H9 (cell line): ENCODE results near the gene KCNIP1. TPM values are rescaled to one million over a fixed set of nuclear protein-coding genes. Genes with fewer than 3 reads are reported as not detected.

Experiments
- DNase-seq: peaks from one replicate; pipeline ENCODE4 v3.0.0-alpha.2; 2017
- H2AFZ ChIP-seq: one replicate; pipeline ENCODE4 v1.6.1; 2013; ENCODE audit warnings: mild to moderate bottlenecking, low read length, control low read depth, moderate library complexity
- H2AK5ac ChIP-seq: 2 replicates; pipeline ENCODE4 v1.6.1; 2013; ENCODE audit warnings: low read length, control low read depth, mixed read lengths; ENCODE audit not compliant: insufficient read length
- H2BK120ac ChIP-seq: one replicate; pipeline ENCODE4 v1.6.1; 2013; ENCODE audit warnings: low read depth, mild to moderate bottlenecking, low read length, control low read depth, inconsistent platforms; ENCODE audit not compliant: poor library complexity, severe bottlenecking
- H2BK12ac ChIP-seq: 2 replicates; pipeline ENCODE4 v1.6.1; 2013; ENCODE audit warnings: low read length, control low read depth, mixed read lengths, low read depth; ENCODE audit not compliant: insufficient read length
- H2BK15ac ChIP-seq: 2 replicates; pipeline ENCODE4 v1.6.1; 2013; ENCODE audit warnings: low read depth, low read length, control low read depth
- H2BK20ac ChIP-seq: one replicate; pipeline ENCODE4 v1.6.1; 2013; ENCODE audit warnings: low read depth, mild to moderate bottlenecking, low read length, control low read depth, inconsistent platforms; ENCODE audit not compliant: poor library complexity, severe bottlenecking
- H2BK5ac ChIP-seq: 2 replicates; pipeline ENCODE4 v1.6.1; 2013; ENCODE audit warnings: low read length, control low read depth, mixed read lengths; ENCODE audit not compliant: insufficient read length
- H3K14ac ChIP-seq: 2 replicates; pipeline ENCODE4 v1.6.1; 2013; ENCODE audit warnings: low read length, control low read depth; ENCODE audit not compliant: insufficient read depth
- H3K18ac ChIP-seq: 2 replicates; pipeline ENCODE4 v1.6.1; 2013; ENCODE audit warnings: low read depth, mild to moderate bottlenecking, mixed read lengths, low read length, control low read depth; ENCODE audit not compliant: insufficient read length
- H3K23ac ChIP-seq: 2 replicates; pipeline ENCODE4 v1.6.1; 2013; ENCODE audit warnings: low read length, control low read depth, mixed read lengths, low read depth; ENCODE audit not compliant: insufficient read length
- H3K23me2 ChIP-seq: 2 replicates; pipeline ENCODE4 v1.6.1; 2013; ENCODE audit warnings: low read depth, mild to moderate bottlenecking, mixed read lengths, low read length, control low read depth; ENCODE audit not compliant: insufficient read length, poor library complexity, severe bottlenecking
- H3K27ac ChIP-seq: 2 replicates; pipeline ENCODE4 v1.5.1; 2013; ENCODE audit warnings: low read length, control low read depth, mixed read lengths, low read depth; ENCODE audit not compliant: insufficient read length
- H3K27me3 ChIP-seq: 2 replicates; pipeline ENCODE4 v1.6.1; 2013; ENCODE audit warnings: low read length, control low read depth, inconsistent platforms; ENCODE audit not compliant: insufficient read depth
- H3K4ac ChIP-seq: 2 replicates; pipeline ENCODE4 v1.6.1; 2013; ENCODE audit warnings: low read depth, mild to moderate bottlenecking, control low read depth, inconsistent platforms, low read length, moderate library complexity
- H3K4me1 ChIP-seq: 2 replicates; pipeline ENCODE4 v1.6.1; 2013; ENCODE audit warnings: low read length, control low read depth, inconsistent platforms; ENCODE audit not compliant: insufficient read depth
- H3K4me2 ChIP-seq: 2 replicates; pipeline ENCODE4 v1.6.1; 2013; ENCODE audit warnings: low read length, control low read depth, mixed read lengths; ENCODE audit not compliant: insufficient read length, insufficient read depth
- H3K56ac ChIP-seq: 2 replicates; pipeline ENCODE4 v1.6.1; 2013; ENCODE audit warnings: low read depth, mild to moderate bottlenecking, mixed read lengths, low read length, control low read depth; ENCODE audit not compliant: insufficient read length
- H3K79me1 ChIP-seq: 2 replicates; pipeline ENCODE4 v1.6.1; 2013; ENCODE audit warnings: low read depth, mild to moderate bottlenecking, moderate library complexity, low read length, control low read depth, inconsistent platforms; ENCODE audit not compliant: insufficient read depth, poor library complexity, severe bottlenecking
- H3K79me2 ChIP-seq: 2 replicates; pipeline ENCODE4 v1.6.1; 2013; ENCODE audit warnings: low read length, control low read depth, inconsistent platforms; ENCODE audit not compliant: insufficient read depth
- H3K9ac ChIP-seq: 2 replicates; pipeline ENCODE4 v1.6.1; 2013; ENCODE audit warnings: low read length, control low read depth, mixed read lengths; ENCODE audit not compliant: insufficient read length; ENCODE audit errors: extremely low read depth
- H3K9me3 ChIP-seq: one replicate; pipeline ENCODE4 v1.6.1; 2013; ENCODE audit warnings: low read depth, low read length, inconsistent platforms; ENCODE audit not compliant: control insufficient read depth
- H3T11ph ChIP-seq: one replicate; pipeline ENCODE4 v1.6.1; 2013; ENCODE audit warnings: mild to moderate bottlenecking, low read length, control low read depth, inconsistent platforms
- H4K20me1 ChIP-seq: one replicate; pipeline ENCODE4 v1.6.1; 2013; ENCODE audit not compliant: control insufficient read depth, insufficient read length, insufficient read depth
- H4K5ac ChIP-seq: 2 replicates; pipeline ENCODE4 v1.6.1; 2013; ENCODE audit warnings: low read depth, mild to moderate bottlenecking, mixed read lengths, low read length, control low read depth; ENCODE audit not compliant: insufficient read length
- H4K8ac ChIP-seq: replicated peaks from 2 replicates; pipeline ENCODE4 v1.6.1; 2013; ENCODE audit warnings: low read length, control low read depth, mixed read lengths, low read depth; ENCODE audit not compliant: insufficient read length
- H4K91ac ChIP-seq: 2 replicates; pipeline ENCODE4 v1.6.1; 2013; ENCODE audit warnings: low read depth, mild to moderate bottlenecking, moderate library complexity, mixed read lengths, low read length, control low read depth; ENCODE audit not compliant: insufficient read length
- H3K27ac Mint-ChIP-seq, 3 experiments: 2 replicates in 2 of 3; 3 replicates in 1 of 3; pipeline ENCODE4 v1.8.0; 2020 to 2021; ENCODE audit warnings: mixed read lengths in 3 of 3, mild to moderate bottlenecking in 1 of 3, moderate library complexity in 1 of 3
- H3K27me3 Mint-ChIP-seq: 2 replicates; pipeline ENCODE4 v1.8.0; 2021; ENCODE audit warnings: low read depth, mild to moderate bottlenecking, moderate library complexity, mixed read lengths
- H3K36me3 Mint-ChIP-seq, 3 experiments: 2 replicates in 2 of 3; 3 replicates in 1 of 3; pipeline ENCODE4 v1.8.0; 2020 to 2021; ENCODE audit warnings: low read depth in 3 of 3, mixed read lengths in 3 of 3; ENCODE audit not compliant: insufficient read depth in 1 of 3
- H3K4me1 Mint-ChIP-seq, 2 experiments: 2 replicates each; pipeline ENCODE4 v1.8.0; 2020; ENCODE audit warnings: mixed read lengths in 2 of 2
- H3K4me3 Mint-ChIP-seq, 2 experiments: 2 replicates in 1 of 2; 3 replicates in 1 of 2; pipeline ENCODE4 v1.8.0; 2020 to 2021; ENCODE audit warnings: mild to moderate bottlenecking in 2 of 2, mixed read lengths in 2 of 2, moderate library complexity in 1 of 2
- H3K9me3 Mint-ChIP-seq, 2 experiments: 2 replicates in 1 of 2; 3 replicates in 1 of 2; pipeline ENCODE4 v1.8.0; 2020; ENCODE audit warnings: mild to moderate bottlenecking in 2 of 2, mixed read lengths in 2 of 2, moderate library complexity in 1 of 2
- WGBS: extraction: QIAGEN DNeasy Blood & Tissue Kit; methylation state at CpG from one replicate; pipeline ENCODE4 v1.1.7; 2013; ENCODE audit warnings: missing lambda C conversion rate, low lambda C conversion rate, mixed read lengths; ENCODE audit not compliant: insufficient read length; ENCODE audit errors: extremely low coverage; 5-methylcytosine and 5-hydroxymethylcytosine counted together
- total RNA-seq: library from RNA; stranded (reverse); gene quantifications from 2 replicates; pipeline ENCODE4 v1.2.1, GENCODE V29; 2021
- TF ChIP-seq, protein P1 (sequence below): fragments of 200-600 bp; sonication (generic); conservative IDR thresholded peaks from 3 replicates; pipeline ENCODE4 v1.8.0; 2021; ENCODE audit warnings: antibody characterized with exemption, mild to moderate bottlenecking

The KCNIP1 gene
- total RNA-seq, 1 experiment from 2014 or later, result 0.63 TPM

DNA sequence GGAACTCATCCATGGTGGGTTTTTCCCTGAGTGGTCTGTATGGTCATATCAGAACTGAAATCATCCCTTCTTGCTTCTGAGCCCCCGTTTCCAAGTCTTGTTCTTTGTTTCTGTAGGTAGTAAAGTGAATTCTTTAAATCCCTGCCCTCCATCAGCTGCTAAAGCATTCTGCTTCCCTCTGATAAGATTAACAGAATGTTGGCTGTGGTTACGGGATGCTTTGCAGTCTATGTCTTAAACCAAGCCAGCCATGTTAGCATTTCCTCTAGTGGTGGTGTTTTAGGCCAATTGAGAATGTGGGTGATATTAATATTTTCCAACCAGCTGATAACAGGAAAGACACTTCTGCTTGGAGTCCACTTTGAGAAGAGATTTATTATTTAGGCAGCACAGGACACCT lies 22.0 kb upstream of the KCNIP1 start:
- H2AK5ac ChIP-seq, result no peak overlapping the region
- no peaks in the 10 kb centered on the region for H3K9me3 Mint-ChIP-seq
- no peaks in the 10 kb centered on the region for H3K79me1 ChIP-seq
- no peak overlapping the region for H2BK5ac ChIP-seq
- no peak overlapping the region for H3K4ac ChIP-seq
- H4K5ac ChIP-seq, result no peak overlapping the region
- no peak overlapping the region for H3K27ac Mint-ChIP-seq
- no peak overlapping the region for H2AFZ ChIP-seq
- H4K91ac ChIP-seq, result no peak overlapping the region
- no peaks in the 10 kb centered on the region for H3K79me2 ChIP-seq
- no peak overlapping the region for H4K8ac ChIP-seq
- H3K4me1 ChIP-seq, result no peaks in the 10 kb centered on the region
- no peak overlapping the region for H3K4me2 ChIP-seq
- no peak overlapping the region for H2BK12ac ChIP-seq
- no peak overlapping the region for H3K23ac ChIP-seq
- H3K27me3 Mint-ChIP-seq, result peaks cover 10% of the 10 kb centered on the region
- no peak overlapping the region for H3K27ac ChIP-seq
- no peaks in the 10 kb centered on the region for H3K23me2 ChIP-seq
- H3K18ac ChIP-seq, result no peak overlapping the region
- no peaks in the 10 kb centered on the region for H4K20me1 ChIP-seq
- no peak overlapping the region for H2BK20ac ChIP-seq
- H3K56ac ChIP-seq, result no peak overlapping the region
- no peaks in the 10 kb centered on the region for H3K36me3 Mint-ChIP-seq
- no peak overlapping the region for H3K14ac ChIP-seq
- H3T11ph ChIP-seq, result no peak overlapping the region
- no peaks in the 10 kb centered on the region for H3K27me3 ChIP-seq
- TF ChIP-seq, protein P1, sequence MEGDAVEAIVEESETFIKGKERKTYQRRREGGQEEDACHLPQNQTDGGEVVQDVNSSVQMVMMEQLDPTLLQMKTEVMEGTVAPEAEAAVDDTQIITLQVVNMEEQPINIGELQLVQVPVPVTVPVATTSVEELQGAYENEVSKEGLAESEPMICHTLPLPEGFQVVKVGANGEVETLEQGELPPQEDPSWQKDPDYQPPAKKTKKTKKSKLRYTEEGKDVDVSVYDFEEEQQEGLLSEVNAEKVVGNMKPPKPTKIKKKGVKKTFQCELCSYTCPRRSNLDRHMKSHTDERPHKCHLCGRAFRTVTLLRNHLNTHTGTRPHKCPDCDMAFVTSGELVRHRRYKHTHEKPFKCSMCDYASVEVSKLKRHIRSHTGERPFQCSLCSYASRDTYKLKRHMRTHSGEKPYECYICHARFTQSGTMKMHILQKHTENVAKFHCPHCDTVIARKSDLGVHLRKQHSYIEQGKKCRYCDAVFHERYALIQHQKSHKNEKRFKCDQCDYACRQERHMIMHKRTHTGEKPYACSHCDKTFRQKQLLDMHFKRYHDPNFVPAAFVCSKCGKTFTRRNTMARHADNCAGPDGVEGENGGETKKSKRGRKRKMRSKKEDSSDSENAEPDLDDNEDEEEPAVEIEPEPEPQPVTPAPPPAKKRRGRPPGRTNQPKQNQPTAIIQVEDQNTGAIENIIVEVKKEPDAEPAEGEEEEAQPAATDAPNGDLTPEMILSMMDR, result no peak
- H3K9me3 ChIP-seq, result no peaks in the 10 kb centered on the region
- no peak for DNase-seq
- H2BK15ac ChIP-seq, result no peak overlapping the region
- WGBS, result no CpG with 5 or more reads among the region's 2 CpGs
- no peak overlapping the region for H3K9ac ChIP-seq
- no peak overlapping the region for H3K4me3 Mint-ChIP-seq
- peaks cover 10 to 11% of the 10 kb centered on the region in 2 experiments for H3K4me1 Mint-ChIP-seq
- H2BK120ac ChIP-seq, result no peak overlapping the region
